Skeletal muscle satellite cell (primary cell): ENCODE measurements around the gene CACNA2D3. TPM values are rescaled to one million over a fixed set of nuclear protein-coding genes. Genes with fewer than 3 reads are reported as not detected.

Experiments used
- H3K27me3 ChIP-seq: 2 replicates; pipeline ENCODE4 v1.7.0; 2013; ENCODE audit warnings: low read length; ENCODE audit not compliant: control insufficient read depth, insufficient read depth
- H3K36me3 ChIP-seq: 2 replicates; pipeline ENCODE4 v1.7.0; 2013; ENCODE audit warnings: mild to moderate bottlenecking, control low read depth, low read length; ENCODE audit not compliant: insufficient read depth
- H3K4me1 ChIP-seq: 2 replicates; pipeline ENCODE4 v1.7.0; 2013; ENCODE audit warnings: low read length; ENCODE audit not compliant: control insufficient read depth, insufficient read depth
- H3K4me2 ChIP-seq: 2 replicates; pipeline ENCODE4 v1.7.0; 2013; ENCODE audit warnings: mild to moderate bottlenecking, low read length
- H3K4me3 ChIP-seq: 2 replicates; pipeline ENCODE4 v1.7.0; 2013; ENCODE audit warnings: low read length
- H3K9ac ChIP-seq: 2 replicates; pipeline ENCODE4 v1.7.0; 2013; ENCODE audit warnings: mild to moderate bottlenecking, low read depth, low read length, moderate library complexity
- H3K9me3 ChIP-seq: replicated peaks from 2 replicates; pipeline ENCODE4 v1.7.0; 2013; ENCODE audit warnings: mild to moderate bottlenecking, control low read depth, low read length
- total RNA-seq: library from RNA; depleted of rRNA; stranded (reverse); fragments of >200 nt; gene quantifications from 2 replicates; pipeline ENCODE4 v1.2.3, GENCODE V29; 2012; rRNA removed

The CACNA2D3 gene
- total RNA-seq, result under 0.01 and 0.22 TPM in 2 replicates

DNA sequence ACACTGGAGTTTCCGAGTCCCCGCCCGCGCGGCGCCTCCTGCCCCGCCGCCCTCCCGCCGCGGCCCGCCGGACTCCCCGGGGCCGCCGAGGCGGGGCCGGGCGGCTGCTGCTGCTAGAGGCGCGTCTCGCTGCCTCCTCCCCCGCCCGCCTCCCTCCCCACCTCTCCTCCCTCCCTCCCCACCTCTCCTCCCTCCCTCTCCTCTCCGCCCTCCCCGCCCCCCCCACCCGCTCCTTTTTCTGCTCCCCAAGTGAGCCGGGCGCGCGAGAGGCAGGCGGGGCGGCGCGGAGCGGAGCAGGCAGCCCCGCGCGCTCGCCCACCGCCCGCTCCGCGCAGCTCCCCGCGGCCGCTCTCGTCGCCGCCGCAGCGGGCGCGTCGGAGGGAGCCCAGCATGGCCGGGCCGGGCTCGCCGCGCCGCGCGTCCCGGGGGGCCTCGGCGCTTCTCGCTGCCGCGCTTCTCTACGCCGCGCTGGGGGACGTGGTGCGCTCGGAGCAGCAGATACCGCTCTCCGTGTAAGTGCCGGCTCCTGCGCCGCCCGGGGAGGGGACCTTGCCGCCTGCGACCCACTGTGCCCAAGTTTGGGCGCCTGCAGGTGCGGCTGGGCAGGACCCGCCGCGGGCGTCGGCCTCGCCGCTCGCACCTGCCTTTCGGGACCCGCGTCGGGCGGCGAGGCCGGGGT is at the start of gene CACNA2D3:
CACNA2D3 (plus strand) TSS at position 229 of the 679 bp plus-strand sequence.
- H3K4me3 ChIP-seq, result peak within 1 kb of the TSS; percentile 61

DNA sequence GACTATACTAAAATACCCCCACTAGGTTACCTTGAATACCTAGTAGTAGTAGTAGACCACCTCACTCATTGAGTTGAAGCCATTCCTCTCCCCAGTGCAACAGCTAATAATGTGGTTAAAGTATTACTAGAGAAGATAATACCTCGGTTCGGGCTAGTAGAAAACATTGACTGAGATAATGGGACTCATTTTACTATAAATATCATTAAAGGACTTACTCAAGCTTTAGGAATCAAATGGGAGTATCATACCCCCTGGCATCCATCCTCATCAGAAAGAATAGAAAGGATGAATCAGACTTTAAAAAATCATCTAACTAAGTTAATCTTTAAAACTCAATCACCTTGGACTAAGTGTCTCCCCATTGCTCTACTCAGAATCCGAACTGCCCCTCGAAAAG is 49.0 kb upstream of the CACNA2D3 start:
- H3K9me3 ChIP-seq, result no peaks in the 10 kb centered on the region
- no peaks in the 10 kb centered on the region for H3K36me3 ChIP-seq
- H3K4me3 ChIP-seq, result no peak overlapping the region

More for the DNA sequence above, at the start of gene CACNA2D3:
- no peaks in the 10 kb centered on the region for H3K36me3 ChIP-seq
- no peak within 1 kb of the TSS for H3K9ac ChIP-seq
- H3K27me3 ChIP-seq, result peaks cover 54% of the 10 kb centered on the region
- peaks cover 12% of the 10 kb centered on the region for H3K4me1 ChIP-seq
- no peaks in the 10 kb centered on the region for H3K9me3 ChIP-seq
- peak within 1 kb of the TSS; percentile 75 for H3K4me2 ChIP-seq

DNA sequence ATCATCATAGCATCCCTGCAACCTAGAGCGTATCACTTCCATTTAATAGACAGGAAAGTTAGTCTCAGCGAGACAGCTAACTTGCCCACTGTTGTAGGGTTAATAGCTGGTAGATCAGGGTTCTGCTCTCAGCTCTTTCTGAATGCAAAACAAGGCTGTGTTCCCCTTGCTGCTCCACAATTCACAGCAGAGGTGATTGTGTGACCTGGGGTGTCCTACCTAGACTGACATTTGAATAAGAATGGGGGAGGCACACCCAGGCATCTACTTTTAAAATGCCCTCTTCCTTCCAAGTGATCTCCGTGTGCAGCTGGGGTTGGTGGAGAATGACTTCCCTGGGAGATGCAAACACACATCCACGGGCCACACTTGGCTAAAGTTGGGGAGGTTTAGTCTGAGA is 43.0 kb upstream of the CACNA2D3 start:
- Histone ChIP-seq H3K4me3 (no peak overlapping the region), H3K27me3 (no peaks in the 10 kb centered on the region), H3K9me3 (no peaks in the 10 kb centered on the region), H3K4me2 (no peak overlapping the region), H3K4me1 (no peaks in the 10 kb centered on the region), H3K36me3 (no peaks in the 10 kb centered on the region), H3K9ac (no peak overlapping the region)

More for the DNA sequence above, 49.0 kb upstream of the CACNA2D3 start:
- no peaks in the 10 kb centered on the region for H3K27me3 ChIP-seq
- H3K4me2 ChIP-seq, result no peak overlapping the region
- no peak overlapping the region for H3K9ac ChIP-seq
- H3K4me1 ChIP-seq, result no peaks in the 10 kb centered on the region

DNA sequence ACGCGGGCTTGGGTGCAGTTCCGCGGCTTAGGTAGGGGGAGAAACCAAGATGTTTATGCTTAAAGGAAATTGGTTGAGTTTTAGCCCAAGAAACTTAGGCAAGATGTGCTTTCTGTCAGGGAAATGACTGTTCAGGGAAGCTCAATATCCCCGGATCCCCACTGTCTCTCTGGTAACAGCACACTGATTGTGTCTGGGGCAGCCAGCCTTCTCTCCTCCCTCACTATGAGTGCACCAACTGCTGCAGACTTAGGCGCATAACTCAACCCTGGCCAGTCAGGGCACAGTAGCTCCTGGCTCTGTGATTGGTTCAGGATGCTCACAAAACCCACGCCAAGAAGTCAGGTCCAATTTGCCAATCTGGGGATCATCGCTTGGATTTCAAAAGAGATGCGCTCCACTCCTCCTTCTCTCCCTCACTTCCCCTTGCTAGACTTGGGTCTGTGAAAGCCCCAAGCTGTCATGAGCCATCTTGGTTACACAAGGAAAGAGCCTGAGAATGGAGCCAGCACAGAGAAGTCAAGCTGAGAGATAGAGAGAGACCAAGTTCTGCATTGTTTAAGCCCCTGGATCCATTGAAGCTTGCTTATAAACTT is 42.5 kb upstream of the CACNA2D3 start:
- Histone ChIP-seq H3K4me2 (no peak overlapping the region), H3K27me3 (no peaks in the 10 kb centered on the region), H3K4me1 (no peaks in the 10 kb centered on the region), H3K36me3 (no peaks in the 10 kb centered on the region), H3K4me3 (no peak overlapping the region), H3K9ac (no peak overlapping the region), H3K9me3 (no peaks in the 10 kb centered on the region)

DNA sequence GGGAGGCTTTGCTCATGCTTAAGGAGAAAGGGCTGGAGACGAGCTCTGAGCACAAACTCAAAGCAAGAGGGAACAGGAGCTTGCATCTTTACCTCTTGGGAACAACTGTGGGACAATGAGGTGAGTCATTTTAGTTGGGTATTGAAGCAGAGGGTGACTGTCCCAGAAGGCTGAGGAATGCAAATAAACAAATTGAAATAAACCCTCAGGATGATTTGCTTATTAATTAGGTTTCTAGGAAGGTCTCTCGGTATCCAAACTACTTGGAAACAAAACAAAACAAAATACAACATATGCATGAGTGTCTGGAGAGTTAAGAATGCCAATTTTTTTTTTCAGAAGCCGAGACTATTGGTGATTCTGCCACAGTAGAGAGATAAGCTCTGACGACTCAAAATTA is 38.4 kb upstream of the CACNA2D3 start:
- Histone ChIP-seq H3K36me3 (no peaks in the 10 kb centered on the region), H3K4me3 (no peak overlapping the region), H3K9ac (no peak overlapping the region), H3K4me2 (no peak overlapping the region), H3K9me3 (no peaks in the 10 kb centered on the region), H3K4me1 (no peaks in the 10 kb centered on the region), H3K27me3 (peaks cover 17% of the 10 kb centered on the region)

DNA sequence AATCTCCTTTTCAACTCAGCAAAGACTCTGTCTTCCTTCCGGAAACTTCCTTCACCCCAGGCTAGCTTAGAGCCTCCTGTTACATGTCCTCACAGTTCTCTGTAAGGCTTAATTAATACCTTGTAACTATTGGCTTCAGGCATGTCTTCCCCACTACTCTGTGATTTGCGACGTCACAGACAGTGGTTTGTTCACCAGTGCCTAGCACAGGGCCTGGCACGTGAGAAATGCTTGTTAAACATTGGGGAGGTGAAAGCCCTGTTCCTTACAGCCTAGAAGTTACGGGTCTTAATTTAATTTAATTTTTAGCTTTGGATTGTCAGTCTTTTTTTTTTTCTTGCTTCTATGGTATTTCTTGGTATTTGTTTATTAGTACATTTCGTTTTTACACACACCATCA is 36.4 kb upstream of the CACNA2D3 start:
- H3K36me3 ChIP-seq, result no peaks in the 10 kb centered on the region
- H3K4me3 ChIP-seq, result no peak overlapping the region
- H3K9me3 ChIP-seq, result no peaks in the 10 kb centered on the region
- H3K4me2 ChIP-seq, result no peak overlapping the region
- H3K27me3 ChIP-seq, result peaks cover 17% of the 10 kb centered on the region
- H3K9ac ChIP-seq, result no peak overlapping the region
- H3K4me1 ChIP-seq, result no peaks in the 10 kb centered on the region

DNA sequence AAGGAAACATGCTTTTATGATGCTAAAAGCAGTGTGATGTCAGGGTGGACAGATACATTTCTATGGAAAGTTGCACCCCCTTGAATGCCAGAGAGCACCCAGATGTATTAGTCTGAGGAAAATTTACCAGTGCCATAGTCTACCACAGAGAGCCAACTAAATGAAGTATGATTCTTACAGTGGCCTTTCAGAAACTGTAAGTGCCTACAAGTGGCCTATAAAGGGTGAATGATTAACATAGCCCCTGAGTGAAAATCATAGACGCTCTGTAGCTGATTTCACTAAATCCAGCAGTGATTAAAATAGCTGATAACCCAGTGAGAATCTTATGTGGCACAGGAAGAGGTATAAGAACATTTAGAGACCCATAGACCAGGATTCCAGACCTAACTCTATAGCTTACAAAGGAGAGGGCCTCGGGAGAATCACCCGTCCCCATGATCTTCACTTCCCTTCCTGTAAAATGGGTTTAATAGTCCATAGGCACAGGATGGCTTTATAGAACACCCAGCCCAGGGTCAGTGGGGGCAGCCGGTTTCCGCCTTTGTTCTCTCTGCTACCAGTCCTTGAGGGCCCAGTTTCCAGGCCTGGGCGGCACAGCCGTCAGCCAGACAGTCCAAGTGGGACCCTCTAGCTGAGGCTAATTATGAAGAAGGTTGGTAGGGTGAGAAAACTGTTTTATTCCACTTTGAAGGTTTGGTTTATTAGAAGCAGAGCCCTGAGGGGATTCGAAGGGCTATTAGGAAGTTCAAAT is 35.5 kb upstream of the CACNA2D3 start:
- H3K4me1 ChIP-seq, result no peaks in the 10 kb centered on the region
- H3K27me3 ChIP-seq, result peaks cover 17% of the 10 kb centered on the region
- no peaks in the 10 kb centered on the region for H3K36me3 ChIP-seq
- H3K4me3 ChIP-seq, result no peak overlapping the region
- H3K9ac ChIP-seq, result no peak overlapping the region
- H3K9me3 ChIP-seq, result no peaks in the 10 kb centered on the region
- no peak overlapping the region for H3K4me2 ChIP-seq

DNA sequence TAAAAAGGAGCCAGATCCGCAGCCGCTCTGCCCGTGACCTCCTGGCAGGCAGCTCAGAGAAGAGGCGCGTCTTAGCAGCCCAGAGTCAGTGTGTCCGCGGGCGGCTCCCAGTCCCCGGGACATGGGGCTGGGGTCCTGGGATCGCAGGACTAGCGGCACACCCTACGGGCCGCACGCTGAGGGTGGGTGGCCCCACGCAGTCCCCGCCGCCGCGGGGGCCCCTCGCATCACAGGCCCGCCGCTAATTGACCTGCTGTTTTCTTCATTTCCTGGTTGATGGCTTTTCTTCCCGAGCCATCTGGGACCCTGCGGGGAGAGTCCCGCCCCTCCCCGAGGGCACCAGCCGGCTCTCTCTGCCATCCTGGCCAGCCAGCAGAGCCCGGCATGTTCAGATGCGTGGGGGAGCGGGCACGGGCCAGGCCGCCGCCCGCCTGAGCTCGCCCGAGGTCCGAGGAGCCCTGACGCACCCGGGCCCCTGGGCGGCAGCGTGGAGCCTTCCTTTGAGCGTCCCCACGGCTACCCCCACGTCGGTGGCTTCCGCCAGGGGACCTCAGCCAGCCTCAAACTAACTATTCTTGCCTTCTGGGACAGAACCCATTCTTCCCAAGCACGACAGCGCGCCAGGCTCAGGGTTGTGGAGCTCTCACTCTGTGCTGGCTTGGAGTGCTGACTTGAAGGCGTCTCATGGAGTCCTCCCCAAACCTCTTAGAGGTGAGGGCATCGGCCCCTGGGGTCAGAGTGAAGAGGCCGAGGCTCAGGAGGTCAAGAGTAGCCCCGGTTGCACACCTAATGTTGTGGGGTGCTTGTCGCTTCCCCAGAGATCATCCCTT is 34.6 kb upstream of the CACNA2D3 start:
- Histone ChIP-seq H3K9me3 (no peaks in the 10 kb centered on the region), H3K27me3 (peaks cover 17% of the 10 kb centered on the region), H3K4me2 (no peak overlapping the region), H3K4me3 (no peak overlapping the region), H3K9ac (no peak overlapping the region), H3K36me3 (no peaks in the 10 kb centered on the region), H3K4me1 (no peaks in the 10 kb centered on the region)

DNA sequence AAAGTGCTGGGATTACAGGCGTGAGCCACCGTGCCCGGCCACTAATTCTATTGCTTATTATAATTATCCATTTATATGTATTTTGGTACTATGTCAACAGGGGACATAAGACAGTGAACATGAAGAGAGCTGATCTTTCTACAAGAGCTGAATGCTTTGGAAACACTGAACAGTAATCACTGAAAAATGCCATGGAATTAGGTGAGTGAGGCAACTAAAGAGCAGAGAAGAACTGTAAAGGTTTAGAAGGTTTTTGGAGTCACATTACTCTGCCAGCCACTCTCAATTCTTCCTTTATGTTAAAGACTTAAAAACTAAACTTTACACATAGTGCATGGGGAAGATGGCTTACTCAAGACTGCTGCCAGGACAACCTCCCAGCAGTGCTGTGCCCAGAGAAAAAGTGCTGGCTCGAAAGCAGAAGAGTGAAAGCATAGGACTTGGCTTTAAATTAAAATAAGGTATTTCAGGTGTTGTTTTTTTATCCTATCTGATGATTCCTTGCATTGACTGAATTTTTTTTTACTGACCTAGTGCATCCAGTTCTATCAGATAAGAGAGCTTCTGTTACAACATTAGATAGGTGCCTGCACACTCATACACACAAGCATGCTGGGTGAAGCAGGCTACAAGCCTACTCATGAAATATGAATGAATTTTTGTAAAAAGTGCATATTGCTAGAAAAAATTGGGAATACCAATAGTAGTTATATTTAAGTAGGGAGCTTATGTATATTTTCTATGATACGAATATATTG is 28.7 kb upstream of the CACNA2D3 start:
- no peak overlapping the region for H3K4me2 ChIP-seq
- H3K36me3 ChIP-seq, result no peaks in the 10 kb centered on the region
- H3K9me3 ChIP-seq, result no peaks in the 10 kb centered on the region
- H3K4me3 ChIP-seq, result no peak overlapping the region
- no peaks in the 10 kb centered on the region for H3K4me1 ChIP-seq
- H3K27me3 ChIP-seq, result no peaks in the 10 kb centered on the region
- H3K9ac ChIP-seq, result no peak overlapping the region

DNA sequence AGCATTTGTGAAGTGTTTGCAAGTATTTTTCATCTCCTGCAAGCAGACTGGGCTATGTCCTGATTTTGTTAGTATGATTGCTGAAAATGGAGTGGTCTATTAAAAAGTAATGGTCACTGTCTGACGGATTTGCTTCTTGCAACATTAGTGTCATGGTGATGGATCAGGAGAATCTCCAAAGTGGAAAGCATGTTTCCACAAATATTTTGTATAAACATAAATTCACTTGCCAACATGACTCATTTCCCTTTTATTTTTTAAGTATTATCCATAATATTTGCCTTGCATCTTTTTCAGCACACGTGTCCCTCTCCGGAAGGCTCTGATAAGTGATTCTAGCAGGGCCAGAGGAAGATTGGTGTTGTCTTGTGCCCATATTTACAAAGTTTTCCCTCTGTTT is 27.4 kb upstream of the CACNA2D3 start:
- Histone ChIP-seq H3K9me3 (no peaks in the 10 kb centered on the region), H3K4me1 (no peaks in the 10 kb centered on the region), H3K36me3 (no peaks in the 10 kb centered on the region), H3K27me3 (no peaks in the 10 kb centered on the region), H3K4me3 (no peak overlapping the region), H3K9ac (no peak overlapping the region), H3K4me2 (no peak overlapping the region)
